ENCODE results near the gene SNAPC5. TPM values are rescaled to one million over a fixed set of nuclear protein-coding genes. Genes with fewer than 3 reads are reported as not detected.

SNAPC5 gene
- total RNA-seq, 4 donors from 2014 or later, result 12.2 to 26.4 (median 20.4) TPM

GRCh38 chr15:66523926-66524325 is 26.4 kb upstream of the SNAPC5 start:
- no peaks in the 10 kb centered on the region for H3K27me3 ChIP-seq
- no peaks in the 10 kb centered on the region for H3K9me3 ChIP-seq
- DNase-seq, result no peak
- no peak overlapping the region for H3K4me3 ChIP-seq
- no peak for TF ChIP-seq CTCF (IDR thresholded peaks at IDR 0.05)
- no peak for TF ChIP-seq POLR2A (IDR thresholded peaks at IDR 0.05)
- peaks cover 0 to 22% (median 0%) of the 10 kb centered on the region in 3 donors for H3K36me3 ChIP-seq
- no peaks in the 10 kb centered on the region for H3K4me1 ChIP-seq
- no peak overlapping the region for H3K27ac ChIP-seq

- Histone ChIP-seq H3K4me3 (no peak overlapping the region), H3K36me3 (peaks cover 0 to 14% (median 0%) of the 10 kb centered on the region in 3 donors), H3K27ac (no peak overlapping the region), H3K27me3 (no peaks in the 10 kb centered on the region), H3K4me1 (no peaks in the 10 kb centered on the region), H3K9me3 (no peaks in the 10 kb centered on the region)
- no peak for DNase-seq
- TF ChIP-seq CTCF (IDR thresholded peaks at IDR 0.05) (no peak), POLR2A (IDR thresholded peaks at IDR 0.05) (no peak)
Measured at GRCh38 chr15:66515901-66516322, 18.4 kb upstream of the SNAPC5 start.

GRCh38 chr15:66514586-66514985 is 17.0 kb upstream of the SNAPC5 start:
- H3K27me3 ChIP-seq, result no peaks in the 10 kb centered on the region
- no peak overlapping the region for H3K4me3 ChIP-seq
- H3K36me3 ChIP-seq, result peaks cover 0 to 10% (median 0%) of the 10 kb centered on the region in 3 donors
- TF ChIP-seq POLR2A (IDR thresholded peaks at IDR 0.05) (no peak), CTCF (IDR thresholded peaks at IDR 0.05) (no peak)
- no peaks in the 10 kb centered on the region for H3K9me3 ChIP-seq
- no peak for DNase-seq
- H3K4me1 ChIP-seq, result no peaks in the 10 kb centered on the region
- H3K27ac ChIP-seq, result no peak overlapping the region

- Histone ChIP-seq H3K4me3 (no peak overlapping the region), H3K27me3 (no peaks in the 10 kb centered on the region), H3K27ac (no peak overlapping the region), H3K9me3 (no peaks in the 10 kb centered on the region), H3K4me1 (peaks cover 0 to 17% (median 6%) of the 10 kb centered on the region in 4 donors), H3K36me3 (no peaks in the 10 kb centered on the region)
- no peak for TF ChIP-seq CTCF (IDR thresholded peaks at IDR 0.05)
- TF ChIP-seq POLR2A (IDR thresholded peaks at IDR 0.05), result no peak
- no peak for DNase-seq
Measured at GRCh38 chr15:66508293-66508883, 10.8 kb upstream of the SNAPC5 start.

GRCh38 chr15:66505818-66506217 is 8.3 kb upstream of the SNAPC5 start:
- Histone ChIP-seq H3K9me3 (no peaks in the 10 kb centered on the region), H3K36me3 (peaks cover 0 to 24% (median 0%) of the 10 kb centered on the region in 3 donors), H3K27me3 (no peaks in the 10 kb centered on the region), H3K4me3 (peak overlapping the region in 3 of 4 donors; percentile 67 to 88 (median 69)), H3K27ac (peak overlapping the region in 3 of 4 donors; percentile 91 to 94 (median 92)), H3K4me1 (peaks cover 0 to 30% (median 11%) of the 10 kb centered on the region in 4 donors)
- TF ChIP-seq CTCF (IDR thresholded peaks at IDR 0.05) (no peak), POLR2A (IDR thresholded peaks at IDR 0.05) (no peak)
- no peak for DNase-seq

Measured in Peyer's patch (tissue), 4 donors.